T-helper 1 cell (primary cell): Measurements from ENCODE around the gene PRIM1.
A peak's percentile ranks its signal among the peaks of the same experiment; 100 is the strongest.
"Not testable (repeated sequence)": the region's sequence is repeated elsewhere in the genome, so short reads cannot be mapped to it uniquely, and the experiment has no call there.

ENCODE experiments used
- DNase-seq, 5 donors: peaks; one replicate each; pipeline ENCODE4 v3.0.0-alpha.2; 2012 to 2020
- total RNA-seq, 4 donors: gene quantifications; one replicate each; lab custom pipeline; 2026; lab: John Stamatoyannopoulos, UW

Gene PRIM1
- 8.8 to 13.4 (median 12.9) reads per million in 4 donors for total RNA-seq

GRCh38 chr12:56751712-56752598, at the start of gene PRIM1:
PRIM1 (minus strand) TSS chr12:56752323; CDS start chr12:56752298, 25 bp downstream.
- DNase-seq = peak; percentile 65 to 92 (median 78)

GRCh38 chr12:56800221-56800620, 48.1 kb upstream of the PRIM1 start:
- no peak for DNase-seq

GRCh38 chr12:56799345-56799744, 47.2 kb upstream of the PRIM1 start:
- not testable (repeated sequence) for DNase-seq

GRCh38 chr12:56795791-56796190, 43.7 kb upstream of the PRIM1 start:
- DNase-seq = not testable (repeated sequence)

GRCh38 chr12:56795046-56795562, 43.0 kb upstream of the PRIM1 start:
- not testable (repeated sequence) for DNase-seq

GRCh38 chr12:56793124-56793523, 41.0 kb upstream of the PRIM1 start:
- DNase-seq = not testable (repeated sequence)

- DNase-seq = no peak
Measured at GRCh38 chr12:56792678-56793077, 40.6 kb upstream of the PRIM1 start.

GRCh38 chr12:56789429-56789828, 37.3 kb upstream of the PRIM1 start:
- DNase-seq = not testable (repeated sequence)

- DNase-seq = no peak
Measured at GRCh38 chr12:56787498-56787897, 35.4 kb upstream of the PRIM1 start.

- no peak for DNase-seq
Measured at GRCh38 chr12:56785874-56786273, 33.8 kb upstream of the PRIM1 start.

GRCh38 chr12:56785141-56785865, 33.2 kb upstream of the PRIM1 start:
- DNase-seq = no peak

- no peak for DNase-seq
Measured at GRCh38 chr12:56781726-56782125, 29.6 kb upstream of the PRIM1 start.

- no peak for DNase-seq
Measured at GRCh38 chr12:56778756-56779155, 26.6 kb upstream of the PRIM1 start.

- DNase-seq = no peak
Measured at GRCh38 chr12:56776654-56777053, 24.5 kb upstream of the PRIM1 start.

GRCh38 chr12:56775638-56776037, 23.5 kb upstream of the PRIM1 start:
- DNase-seq = no peak

- DNase-seq = no peak
Measured at GRCh38 chr12:56773113-56773512, 21.0 kb upstream of the PRIM1 start.

- DNase-seq = no peak
Measured at GRCh38 chr12:56772625-56773024, 20.5 kb upstream of the PRIM1 start.

- DNase-seq = no peak
Measured at GRCh38 chr12:56769868-56770267, 17.7 kb upstream of the PRIM1 start.

- DNase-seq = no peak
Measured at GRCh38 chr12:56768424-56768823, 16.3 kb upstream of the PRIM1 start.

GRCh38 chr12:56766535-56766934, 14.4 kb upstream of the PRIM1 start:
- no peak for DNase-seq

GRCh38 chr12:56763753-56764657, 11.9 kb upstream of the PRIM1 start:
- no peak for DNase-seq

- DNase-seq = no peak
Measured at GRCh38 chr12:56761812-56762211, 9.7 kb upstream of the PRIM1 start.
